IPS-18a (cell line): ENCODE measurements around the gene EYS.

Experiments used
- H3K27ac ChIP-seq: one replicate; pipeline ENCODE4 v1.5.1; 2013; ENCODE audit warnings: low read length
- H3K27me3 ChIP-seq: one replicate; pipeline ENCODE4 v1.6.1; 2013; ENCODE audit warnings: mild to moderate bottlenecking, low read length; ENCODE audit not compliant: control insufficient read depth, insufficient read depth
- H3K36me3 ChIP-seq: one replicate; pipeline ENCODE4 v1.6.1; 2013; ENCODE audit warnings: low read depth, low read length; ENCODE audit not compliant: control insufficient read depth
- H3K4me1 ChIP-seq: one replicate; pipeline ENCODE4 v1.6.1; 2013; ENCODE audit warnings: low read depth, low read length; ENCODE audit not compliant: control insufficient read depth
- H3K4me3 ChIP-seq: one replicate; pipeline ENCODE4 v1.5.1; 2013; ENCODE audit warnings: low read length
- H3K9ac ChIP-seq: one replicate; pipeline ENCODE4 v1.6.1; 2013; ENCODE audit warnings: mild to moderate bottlenecking, low read length, moderate library complexity
- H3K9me3 ChIP-seq: one replicate; pipeline ENCODE4 v1.6.1; 2013; ENCODE audit warnings: low read depth, low read length; ENCODE audit not compliant: control insufficient read depth

The EYS gene

DNA sequence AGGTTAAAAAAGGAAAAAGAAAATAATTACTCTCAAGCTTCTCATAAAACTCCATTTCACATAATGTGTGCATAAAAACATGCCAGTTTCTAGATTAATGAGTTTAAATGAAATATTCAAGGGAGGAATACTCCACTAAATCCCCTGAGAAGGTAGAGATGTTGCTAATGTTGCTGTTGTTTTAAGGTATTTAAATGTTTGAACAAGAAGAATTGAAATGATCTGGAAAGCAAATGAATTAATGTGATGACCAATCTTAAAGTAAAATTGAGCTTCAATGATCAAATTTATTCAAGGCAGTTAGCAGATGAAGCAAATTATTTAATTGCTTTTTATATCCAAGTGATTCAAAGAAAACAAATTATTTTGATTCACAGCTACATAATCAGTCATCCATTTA, 804.4 kb downstream of the EYS start:
- H3K27me3 ChIP-seq = no peaks in the 10 kb centered on the region
- H3K36me3 ChIP-seq = no peaks in the 10 kb centered on the region
- H3K9me3 ChIP-seq = no peaks in the 10 kb centered on the region
- H3K4me1 ChIP-seq = no peaks in the 10 kb centered on the region
- no peak overlapping the region for H3K9ac ChIP-seq
- H3K4me3 ChIP-seq = no peak overlapping the region
- H3K27ac ChIP-seq = no peak overlapping the region

DNA sequence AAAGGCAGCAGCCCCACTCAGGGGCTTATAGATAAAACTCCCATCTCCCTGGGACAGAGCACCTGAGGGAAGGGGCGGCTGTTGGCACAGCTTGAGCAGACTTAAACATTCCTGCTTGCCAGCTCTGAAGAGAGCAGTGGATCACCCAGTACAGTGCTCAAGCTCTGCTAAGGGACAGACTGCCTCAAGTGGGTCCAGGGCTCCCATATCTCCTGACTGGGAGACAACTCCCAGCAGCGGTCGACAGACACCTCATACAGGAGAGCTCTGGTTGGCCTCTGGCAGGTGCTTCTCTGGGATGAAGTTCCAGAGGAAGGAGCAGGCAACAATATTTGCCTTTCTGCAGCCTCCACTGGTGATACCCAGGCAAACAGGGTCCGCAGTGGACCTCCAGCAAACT, 810.1 kb downstream of the EYS start:
- Histone ChIP-seq H3K36me3 (no peaks in the 10 kb centered on the region), H3K4me1 (peaks cover 11% of the 10 kb centered on the region)

DNA sequence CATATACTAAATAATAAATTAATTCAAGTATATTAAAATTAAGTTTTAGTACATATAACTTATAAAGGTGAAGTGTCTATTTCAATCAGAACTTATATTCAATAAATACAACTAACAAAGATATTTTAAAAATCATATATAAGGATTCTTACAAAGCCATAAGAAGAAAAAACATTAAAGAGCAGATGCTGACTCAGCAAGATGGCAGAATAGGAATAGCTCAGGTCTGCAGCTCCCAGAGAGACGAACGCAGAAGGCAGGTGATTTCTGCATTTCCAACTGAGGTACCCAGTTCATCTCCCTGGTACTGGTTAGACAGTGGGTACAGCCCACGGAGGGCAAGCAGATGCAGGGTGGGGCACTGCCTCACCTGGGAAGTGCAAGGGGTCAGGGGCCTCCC, 811.1 kb downstream of the EYS start:
- H3K9me3 ChIP-seq = no peaks in the 10 kb centered on the region
- no peak overlapping the region for H3K27ac ChIP-seq
- H3K4me1 ChIP-seq = peaks cover 17% of the 10 kb centered on the region
- H3K27me3 ChIP-seq = no peaks in the 10 kb centered on the region
- H3K9ac ChIP-seq = no peak overlapping the region
- H3K36me3 ChIP-seq = no peaks in the 10 kb centered on the region
- H3K4me3 ChIP-seq = no peak overlapping the region

More for the DNA sequence above, 810.1 kb downstream of the EYS start:
- no peak overlapping the region for H3K27ac ChIP-seq
- H3K9ac ChIP-seq = no peak overlapping the region
- H3K4me3 ChIP-seq = no peak overlapping the region
- no peaks in the 10 kb centered on the region for H3K9me3 ChIP-seq
- H3K27me3 ChIP-seq = no peaks in the 10 kb centered on the region

DNA sequence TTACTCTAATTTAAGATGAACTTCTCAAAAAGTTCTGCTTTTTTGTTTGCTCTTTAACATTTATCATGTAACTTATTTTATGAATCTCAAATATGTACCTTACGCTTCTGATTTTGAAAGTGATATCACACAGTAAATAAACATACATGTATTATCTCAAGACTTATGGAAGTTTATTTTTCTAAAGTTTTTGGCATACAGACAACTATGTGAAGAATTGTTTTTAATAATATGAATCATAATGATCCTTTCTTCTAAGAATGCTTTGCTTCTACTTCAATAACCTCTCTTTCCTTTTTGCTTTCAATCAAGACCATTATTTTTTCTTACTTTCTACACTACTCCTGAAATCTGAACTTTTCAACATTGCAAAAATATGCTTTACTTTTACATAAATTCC, 816.4 kb downstream of the EYS start:
- Histone ChIP-seq H3K36me3 (no peaks in the 10 kb centered on the region), H3K27ac (no peak overlapping the region), H3K9me3 (peaks cover 2% of the 10 kb centered on the region), H3K4me1 (peaks cover 24% of the 10 kb centered on the region), H3K27me3 (no peaks in the 10 kb centered on the region), H3K9ac (no peak overlapping the region), H3K4me3 (no peak overlapping the region)

DNA sequence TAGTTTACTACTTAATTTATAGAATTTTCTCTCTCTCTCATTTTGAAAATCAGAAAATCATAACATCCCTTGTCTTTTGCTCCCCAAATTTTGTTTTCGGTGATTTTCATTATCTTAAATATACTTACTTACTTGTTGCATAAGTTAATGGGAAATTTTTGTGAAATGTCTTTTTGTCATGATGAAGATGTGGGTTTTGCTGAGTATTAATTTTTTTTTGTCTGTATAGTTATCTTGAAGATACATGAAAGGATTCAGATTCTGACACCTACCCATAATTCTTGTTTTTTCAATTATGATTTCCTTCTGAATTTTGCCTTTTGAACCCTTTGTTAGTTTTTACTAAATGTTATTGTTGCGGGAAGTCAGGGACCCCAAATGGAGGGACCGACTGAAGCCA, 817.9 kb downstream of the EYS start:
- Histone ChIP-seq H3K27me3 (no peaks in the 10 kb centered on the region), H3K36me3 (no peaks in the 10 kb centered on the region), H3K9me3 (peaks cover 2% of the 10 kb centered on the region), H3K4me1 (peaks cover 24% of the 10 kb centered on the region), H3K9ac (no peak overlapping the region), H3K4me3 (no peak overlapping the region), H3K27ac (no peak overlapping the region)

DNA sequence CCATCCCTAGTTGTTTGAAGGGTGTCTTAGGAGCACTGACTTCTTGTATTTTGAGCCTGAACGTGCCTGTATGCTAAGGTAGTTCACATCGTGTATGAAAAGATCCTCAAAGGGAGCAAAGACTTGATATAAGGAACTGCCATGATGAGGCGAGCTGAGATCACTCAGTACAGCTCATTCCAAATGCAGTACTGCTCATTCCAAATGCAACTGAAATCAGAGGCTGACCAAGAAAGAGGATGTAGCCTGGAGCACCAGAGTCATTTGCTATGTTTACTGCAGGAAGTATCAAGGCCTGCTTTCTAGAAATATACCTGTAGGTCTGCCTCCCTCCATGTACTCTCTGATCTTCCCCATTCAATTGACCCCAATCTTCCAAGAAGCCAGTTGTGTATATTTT, 832.2 kb downstream of the EYS start:
- Histone ChIP-seq H3K27me3 (no peaks in the 10 kb centered on the region), H3K36me3 (no peaks in the 10 kb centered on the region), H3K4me3 (no peak overlapping the region), H3K9ac (no peak overlapping the region), H3K4me1 (no peaks in the 10 kb centered on the region), H3K27ac (no peak overlapping the region), H3K9me3 (no peaks in the 10 kb centered on the region)

DNA sequence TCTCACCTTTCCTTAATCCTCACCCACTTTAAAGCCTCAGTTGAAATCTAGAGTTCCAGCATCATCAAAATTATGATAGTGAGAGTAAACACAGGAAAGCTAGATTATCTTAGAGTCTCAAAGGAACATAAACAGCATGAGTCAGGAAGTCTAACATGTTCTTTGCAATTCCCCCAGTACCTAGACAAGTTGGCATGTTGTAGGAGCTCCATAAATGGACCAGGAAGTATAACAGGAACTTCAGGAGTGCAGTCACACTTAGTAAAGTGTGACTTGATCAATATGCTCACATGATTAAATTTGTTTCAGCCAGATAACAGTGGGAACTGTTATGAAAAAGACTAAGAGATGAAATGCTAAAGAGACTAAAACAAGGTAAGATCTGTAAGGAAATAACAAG, 834.4 kb downstream of the EYS start:
- H3K27me3 ChIP-seq = no peaks in the 10 kb centered on the region
- H3K9ac ChIP-seq = no peak overlapping the region
- H3K4me1 ChIP-seq = no peaks in the 10 kb centered on the region
- H3K9me3 ChIP-seq = no peaks in the 10 kb centered on the region
- H3K4me3 ChIP-seq = no peak overlapping the region
- no peak overlapping the region for H3K27ac ChIP-seq
- H3K36me3 ChIP-seq = no peaks in the 10 kb centered on the region

DNA sequence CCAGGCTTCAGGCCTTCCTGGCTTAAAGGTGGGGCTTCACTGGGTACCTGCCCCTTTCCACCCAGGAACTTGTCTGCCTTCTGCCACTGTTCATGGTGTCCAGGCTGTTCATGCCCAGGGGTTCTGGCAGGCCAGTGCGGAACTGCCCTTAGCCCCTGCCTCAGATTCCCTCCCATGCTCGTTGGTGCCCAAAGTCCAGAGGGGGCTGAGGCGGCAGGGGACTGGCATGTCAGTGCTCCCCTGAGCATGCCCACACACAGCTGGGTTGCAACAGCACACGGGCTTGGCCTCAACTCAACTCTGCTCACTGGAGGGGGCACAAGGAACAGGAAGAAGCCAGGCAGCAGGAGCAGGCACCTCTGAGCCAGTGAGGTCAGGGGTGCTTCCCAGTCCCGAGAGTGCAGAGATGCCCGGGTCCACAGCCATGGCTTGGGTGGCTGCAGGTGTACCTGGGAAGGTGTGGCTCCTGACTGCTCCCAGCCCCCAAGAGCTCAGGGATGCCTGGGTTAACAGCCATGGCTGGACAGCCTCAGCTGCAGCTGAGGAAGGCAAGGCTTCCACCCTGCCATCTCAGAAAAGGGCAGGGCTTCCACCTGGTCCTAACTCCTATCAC, 845.9 kb downstream of the EYS start:
- no peaks in the 10 kb centered on the region for H3K36me3 ChIP-seq
- H3K27me3 ChIP-seq = no peaks in the 10 kb centered on the region
- H3K9ac ChIP-seq = no peak overlapping the region
- no peak overlapping the region for H3K27ac ChIP-seq
- H3K4me3 ChIP-seq = no peak overlapping the region
- H3K4me1 ChIP-seq = no peaks in the 10 kb centered on the region
- no peaks in the 10 kb centered on the region for H3K9me3 ChIP-seq

DNA sequence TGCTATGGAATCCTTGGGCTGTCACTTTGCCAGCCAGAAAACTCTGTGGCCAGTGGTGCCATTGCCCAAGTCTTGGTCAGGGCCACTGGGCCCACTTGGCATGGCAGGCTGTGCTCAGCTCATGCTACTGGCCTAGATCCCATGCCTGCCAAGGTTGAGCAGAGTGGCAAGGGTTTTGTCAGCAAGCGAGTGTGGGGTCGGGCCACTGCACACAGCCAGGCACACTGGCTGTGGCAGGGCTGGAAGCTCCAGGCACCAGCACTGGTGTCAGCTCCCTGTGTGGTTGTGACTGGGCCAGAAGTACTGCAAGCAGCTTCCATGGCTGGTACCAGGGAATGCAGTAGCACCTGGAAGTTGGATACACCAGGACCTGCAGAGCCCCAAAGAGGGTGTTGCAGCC, 846.8 kb downstream of the EYS start:
- H3K27ac ChIP-seq = no peak overlapping the region
- H3K36me3 ChIP-seq = no peaks in the 10 kb centered on the region
- H3K27me3 ChIP-seq = no peaks in the 10 kb centered on the region
- no peak overlapping the region for H3K4me3 ChIP-seq
- H3K4me1 ChIP-seq = no peaks in the 10 kb centered on the region
- no peaks in the 10 kb centered on the region for H3K9me3 ChIP-seq
- H3K9ac ChIP-seq = no peak overlapping the region

DNA sequence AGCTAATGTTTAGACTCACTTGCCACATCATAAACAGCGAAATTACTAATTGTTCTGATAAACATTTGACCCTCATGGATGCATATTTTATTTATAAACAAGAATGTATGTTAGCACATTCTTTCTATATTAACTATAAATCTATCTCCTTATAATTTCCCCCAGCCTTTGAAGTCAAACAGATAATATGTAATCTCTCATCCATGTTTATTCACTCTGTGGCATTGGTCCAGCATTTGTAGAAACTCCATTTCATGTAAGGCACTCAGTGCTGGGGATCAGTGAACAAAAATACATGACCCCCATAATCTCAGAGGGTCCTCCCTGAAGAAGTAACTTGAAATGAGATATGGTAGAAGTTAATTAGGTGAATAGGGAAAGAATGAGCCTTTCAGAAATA, 856.9 kb downstream of the EYS start:
- H3K9ac ChIP-seq = no peak overlapping the region
- H3K4me3 ChIP-seq = no peak overlapping the region
- H3K9me3 ChIP-seq = no peaks in the 10 kb centered on the region
- H3K4me1 ChIP-seq = no peaks in the 10 kb centered on the region
- no peaks in the 10 kb centered on the region for H3K36me3 ChIP-seq
- no peak overlapping the region for H3K27ac ChIP-seq
- H3K27me3 ChIP-seq = no peaks in the 10 kb centered on the region

DNA sequence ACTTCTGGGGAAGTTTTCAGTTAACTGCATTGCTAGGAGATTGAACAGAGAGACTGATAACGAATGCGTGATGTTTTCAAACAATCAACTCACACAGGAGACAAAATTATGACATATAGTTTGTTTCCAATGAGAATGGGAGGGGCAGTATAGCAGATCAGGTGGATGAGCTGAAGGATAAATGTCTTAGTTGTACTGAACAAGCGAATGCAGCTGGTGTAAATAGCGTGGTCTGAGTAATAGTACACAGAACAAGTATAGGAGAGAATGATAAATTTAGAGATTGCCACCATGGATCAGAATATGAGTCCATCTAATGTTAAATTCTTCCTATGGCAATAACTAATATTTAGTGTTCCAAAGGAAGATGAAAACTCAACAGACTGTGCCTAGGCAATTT, 858.6 kb downstream of the EYS start:
- Histone ChIP-seq H3K4me3 (no peak overlapping the region), H3K9ac (no peak overlapping the region), H3K27me3 (no peaks in the 10 kb centered on the region), H3K9me3 (no peaks in the 10 kb centered on the region), H3K4me1 (no peaks in the 10 kb centered on the region), H3K36me3 (no peaks in the 10 kb centered on the region), H3K27ac (no peak overlapping the region)

DNA sequence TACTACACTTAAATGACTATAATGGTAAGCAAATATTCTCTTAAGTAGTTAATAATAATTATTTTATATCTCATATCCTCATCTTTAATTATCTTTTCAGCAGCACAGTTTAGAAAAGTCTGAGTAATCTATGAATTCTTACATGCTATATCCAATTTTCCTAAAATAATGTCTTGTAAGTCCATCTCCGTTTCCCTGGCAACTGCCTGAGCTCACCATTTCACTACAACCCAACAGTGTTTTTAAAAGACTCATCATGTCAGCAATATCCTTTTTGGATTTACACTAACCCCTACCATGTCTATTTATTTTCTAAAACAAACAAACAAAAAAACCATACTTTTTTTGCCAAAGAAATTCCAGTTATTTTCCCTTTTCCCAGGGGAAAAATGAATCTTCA, 859.6 kb downstream of the EYS start:
- Histone ChIP-seq H3K9me3 (no peaks in the 10 kb centered on the region), H3K27ac (no peak overlapping the region), H3K4me3 (no peak overlapping the region), H3K36me3 (no peaks in the 10 kb centered on the region), H3K4me1 (no peaks in the 10 kb centered on the region), H3K27me3 (no peaks in the 10 kb centered on the region), H3K9ac (no peak overlapping the region)
